Endothelial cell of umbilical vein (primary cell): ENCODE data around the gene PFN3. TPM values are rescaled to one million over a fixed set of nuclear protein-coding genes. Genes with fewer than 3 reads are reported as not detected.
A peak's percentile ranks its signal among the peaks of the same experiment; 100 is the strongest.

Experiments used
- BruUV-seq: library from RNA; stranded (reverse); fragments of 400-500 nt; replicated peaks from 2 replicates; lab custom pipeline; 2021; lab: Mats Ljungman, UMichigan
- CTCF ChIA-PET: fragments of 300-600, 350-600 bp; sonication (Branson Sonifier 250); formaldehyde crosslinking; loops from one replicate; lab custom pipeline; 2021; ENCODE audit warnings: antibody characterized with exemption, inconsistent platforms; lab: Charles Lee
- POLR2A ChIA-PET: fragments of 300-600, 350-600 bp; sonication (Branson Sonifier 250); formaldehyde crosslinking; loops from one replicate; lab custom pipeline; 2021; ENCODE audit warnings: antibody characterized with exemption, inconsistent platforms; lab: Charles Lee
- DNase-seq: peaks from one replicate; pipeline ENCODE4 v3.0.0-alpha.2; 2011; ENCODE audit warnings: low read depth, low spot score
- FAIRE-seq: peaks from 2 replicates; lab custom pipeline; 2011; peaks lifted over from hg19 to GRCh38; lab: Jason Lieb, UNC
- H2AFZ ChIP-seq: 2 replicates; pipeline ENCODE4 v1.6.0; 2012; ENCODE audit warnings: low read depth, low read length, control low read depth, inconsistent platforms
- H3K27ac ChIP-seq: 2 replicates; pipeline ENCODE4 v1.5.1; 2011; ENCODE audit warnings: low read depth, mild to moderate bottlenecking, control low read depth, low read length, moderate library complexity; ENCODE audit not compliant: insufficient read depth
- H3K27me3 ChIP-seq, 2 experiments: 2 replicates each; pipeline versions ENCODE4 v1.6.0 to v1.6.1; 2011; ENCODE audit warnings: low read length in 2 of 2, mixed read lengths in 1 of 2; ENCODE audit not compliant: control insufficient read depth in 2 of 2, insufficient read depth in 2 of 2
- H3K36me3 ChIP-seq, 2 experiments: 2 replicates in 1 of 2; 3 replicates in 1 of 2; pipeline ENCODE4 v1.5.1; 2011; ENCODE audit warnings: low read length in 2 of 2, mild to moderate bottlenecking in 1 of 2, moderate library complexity in 1 of 2; ENCODE audit not compliant: control insufficient read depth in 2 of 2, insufficient read depth in 2 of 2; ENCODE audit errors: extremely low read depth in 1 of 2
- H3K4me1 ChIP-seq: 3 replicates; pipeline ENCODE4 v1.5.1; 2011; ENCODE audit warnings: mild to moderate bottlenecking, low read length; ENCODE audit not compliant: control insufficient read depth, insufficient read depth; ENCODE audit errors: extremely low read depth
- H3K4me2 ChIP-seq: 2 replicates; pipeline ENCODE4 v1.6.1; 2011; ENCODE audit warnings: low read length, control low read depth, mixed read lengths; ENCODE audit not compliant: insufficient read depth
- H3K4me3 ChIP-seq, 3 experiments: fragments of 200-600 bp in 1 of 3; sonication (generic), shearing (Covaris generic) in 1 of 3; replicated peaks in 1 of 3; 2 replicates each; pipeline ENCODE4 v1.5.1; 2011 to 2016; ENCODE audit warnings: control low read depth in 3 of 3, low read length in 3 of 3, mild to moderate bottlenecking in 2 of 3, inconsistent platforms in 1 of 3, low read depth in 1 of 3, moderate library complexity in 1 of 3; ENCODE audit not compliant: insufficient read depth in 1 of 3
- H3K79me2 ChIP-seq: 2 replicates; pipeline ENCODE4 v1.6.0; 2012; ENCODE audit warnings: low read length, inconsistent platforms; ENCODE audit not compliant: control insufficient read depth, insufficient read depth
- H3K9ac ChIP-seq: replicated peaks from 2 replicates; pipeline ENCODE3; 2011; ENCODE audit warnings: low read length, control low read depth; ENCODE audit not compliant: insufficient read depth; ENCODE audit errors: extremely low read depth
- H3K9me1 ChIP-seq: replicated peaks from 3 replicates; pipeline ENCODE4 v1.6.0; 2011; ENCODE audit warnings: mild to moderate bottlenecking, low read length; ENCODE audit not compliant: control insufficient read depth, insufficient read depth; ENCODE audit errors: extremely low read depth
- H3K9me3 ChIP-seq: replicated peaks from 2 replicates; pipeline ENCODE4 v1.5.1; 2012; ENCODE audit warnings: low read length, inconsistent platforms; ENCODE audit not compliant: control insufficient read depth, insufficient read depth
- H4K20me1 ChIP-seq: replicated peaks from 2 replicates; pipeline ENCODE3; 2011; ENCODE audit warnings: mild to moderate bottlenecking, low read length; ENCODE audit not compliant: control insufficient read depth, insufficient read depth; ENCODE audit errors: extremely low read depth
- EZH2 ChIP-seq: IDR thresholded peaks from 2 replicates; pipeline ENCODE4 v1.6.1; 2012; ENCODE audit warnings: borderline replicate concordance, low read depth, mild to moderate bottlenecking, moderate library complexity, low read length, inconsistent platforms; ENCODE audit not compliant: severe bottlenecking
- FOS ChIP-seq: IDR thresholded peaks from 2 replicates; pipeline ENCODE4 v1.6.1; 2011; ENCODE audit warnings: mild to moderate bottlenecking, low read length, moderate library complexity, borderline replicate concordance; ENCODE audit not compliant: insufficient read depth
- GATA2 ChIP-seq: IDR thresholded peaks from 2 replicates; pipeline ENCODE4 v1.7.0; 2011; ENCODE audit warnings: low read depth, mild to moderate bottlenecking, moderate library complexity, mixed read lengths, low read length; ENCODE audit not compliant: insufficient read length, insufficient read depth
- JUN ChIP-seq: IDR thresholded peaks from 2 replicates; pipeline ENCODE4 v1.6.1; 2011; ENCODE audit warnings: borderline replicate concordance, low read depth; ENCODE audit not compliant: insufficient read length, insufficient read depth
- MYC ChIP-seq: IDR thresholded peaks from one replicate; pipeline ENCODE4 v1.6.1; 2011; ENCODE audit warnings: mild to moderate bottlenecking, low read depth, low read length
- POLR2A ChIP-seq: IDR thresholded peaks from 2 replicates; pipeline ENCODE4 v1.6.1; 2012; ENCODE audit warnings: low read depth, mild to moderate bottlenecking, control low read depth, low read length
- POLR2AphosphoS5 ChIP-seq: IDR thresholded peaks from 2 replicates; pipeline ENCODE4 v1.6.1; 2012; ENCODE audit warnings: low read depth, mild to moderate bottlenecking, control low read depth, low read length, moderate library complexity; ENCODE audit not compliant: insufficient read depth
- dilution Hi-C: fragments of 300-500 bp; cut with MboI; formaldehyde crosslinking; loops from one replicate; pipeline ENCODE4 v1.15.0; 2019; ENCODE audit warnings: low sequenced_read_pairs; ENCODE audit not compliant: extremely low pct_ligation_motif_present
- intact Hi-C: fragments of 100-400 bp; cut with micrococcal nuclease; formaldehyde crosslinking; loops from one replicate; pipeline ENCODE4 v1.10.0; 2022
- polyA plus RNA-seq, 4 experiments: library from polyadenylated mRNA; depleted of rRNA in 3 of 4; stranded (reverse) in 3 of 4; unstranded in 1 of 4; fragments of >200 nt; gene quantifications; 2 replicates each; pipeline versions ENCODE4 v1.2.1 to v1.2.3, GENCODE V29; 2011 to 2012; ENCODE audit warnings: missing spikeins in 1 of 4
- total RNA-seq: library from RNA; stranded (reverse); gene quantifications from 2 replicates; pipeline ENCODE4 v1.2.3, GENCODE V29; 2021
- TF ChIP-seq, protein P1 (sequence below), 2 donors: IDR thresholded peaks; 1 replicate in 1 of 2; 2 replicates in 1 of 2; pipeline ENCODE4 v1.5.1; 2011; ENCODE audit warnings: low read length in 2 of 2, mild to moderate bottlenecking in 2 of 2, moderate library complexity in 2 of 2, control low read depth in 1 of 2, inconsistent platforms in 1 of 2, low read depth in 1 of 2; ENCODE audit not compliant: insufficient read depth in 1 of 2; ENCODE audit errors: extremely low read depth in 1 of 2
- TF ChIP-seq, protein P2 (sequence below): IDR thresholded peaks from 2 replicates; pipeline ENCODE4 v1.6.1; 2011; ENCODE audit not compliant: insufficient read depth, insufficient read length

Gene PFN3
- total and polyA plus RNA-seq, 2 donors (not counting 3 experiments of a cell fraction or from before 2014, with no cell fraction given) = not detected

DNA sequence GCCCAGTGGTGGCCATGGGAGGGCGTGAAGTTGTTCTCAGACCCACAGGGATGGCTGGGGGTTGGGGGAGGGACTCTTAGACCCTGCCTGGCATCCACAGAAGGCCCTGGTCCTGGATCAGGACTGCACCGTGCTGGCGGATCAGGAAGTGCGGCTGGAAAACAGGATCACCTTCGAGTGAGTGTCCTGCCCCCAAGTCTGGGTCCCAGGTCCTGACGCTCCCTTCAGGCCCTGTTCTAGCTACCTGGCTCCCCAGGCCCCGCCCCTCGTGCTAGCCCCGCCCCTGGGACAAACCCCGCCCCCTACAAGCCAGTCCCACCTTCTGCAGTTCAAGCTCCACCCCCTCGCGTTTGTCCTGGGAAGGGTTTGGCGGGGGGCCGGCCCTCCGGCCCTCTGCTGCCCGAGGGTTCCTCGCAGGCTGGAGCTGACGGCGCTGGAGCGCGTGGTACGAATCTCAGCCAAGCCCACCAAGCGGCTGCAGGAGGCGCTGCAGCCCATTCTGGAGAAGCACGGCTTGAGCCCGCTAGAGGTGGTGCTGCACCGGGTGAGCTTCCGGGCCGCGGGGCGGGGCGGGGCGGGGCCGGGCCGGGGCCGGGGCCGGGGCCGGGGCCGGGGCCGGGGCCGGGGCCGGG lies 29.9 kb downstream of the PFN3 start:
- no peaks in the 10 kb centered on the region for H3K36me3 ChIP-seq
- intact Hi-C loops = loop anchor here (1.0 to 2.0 kb wide), 4 partner anchors 11 to 56 kb away; partner anchors contain the start of gene GRK6
- no peaks in the 10 kb centered on the region for H3K9me1 ChIP-seq
- CTCF ChIA-PET = interaction anchor here (1.0 to 5.8 kb wide), 27 partner anchors 9 to 257 kb away, joined by 3 to 64 read pairs (median 6); partner anchors contain the start of genes F12, LMAN2, PDLIM7 and RGS14
- no peaks in the 10 kb centered on the region for H4K20me1 ChIP-seq
- no peak overlapping the region for H3K4me2 ChIP-seq
- no peaks in the 10 kb centered on the region for H3K79me2 ChIP-seq
- BruUV-seq = no TSS peak
- H2AFZ ChIP-seq = no peak overlapping the region
- H3K27ac ChIP-seq = no peak overlapping the region
- no peak overlapping the region for H3K9ac ChIP-seq
- H3K4me1 ChIP-seq = peaks cover 28% of the 10 kb centered on the region
- no peaks in the 10 kb centered on the region for H3K27me3 ChIP-seq
- H3K4me3 ChIP-seq = peak overlapping the region in 1 of 3 experiments; percentile 29
- DNase-seq (peak; percentile 90), FAIRE-seq (peak; percentile 91)
- POLR2A ChIA-PET = interaction anchor here (0.5 to 1.0 kb wide), 5 partner anchors 10 to 216 kb away, joined by 3 to 9 read pairs (median 4); partner anchors contain the start of gene GRK6
- no peaks in the 10 kb centered on the region for H3K9me3 ChIP-seq
- dilution Hi-C loops = no loop called here
- TF ChIP-seq EZH2 (no peak), POLR2AphosphoS5 (peak; percentile 48), JUN (no peak), POLR2A (no peak), FOS (no peak), MYC (peak; percentile 18), GATA2 (no peak)
- TF ChIP-seq, protein P1, sequence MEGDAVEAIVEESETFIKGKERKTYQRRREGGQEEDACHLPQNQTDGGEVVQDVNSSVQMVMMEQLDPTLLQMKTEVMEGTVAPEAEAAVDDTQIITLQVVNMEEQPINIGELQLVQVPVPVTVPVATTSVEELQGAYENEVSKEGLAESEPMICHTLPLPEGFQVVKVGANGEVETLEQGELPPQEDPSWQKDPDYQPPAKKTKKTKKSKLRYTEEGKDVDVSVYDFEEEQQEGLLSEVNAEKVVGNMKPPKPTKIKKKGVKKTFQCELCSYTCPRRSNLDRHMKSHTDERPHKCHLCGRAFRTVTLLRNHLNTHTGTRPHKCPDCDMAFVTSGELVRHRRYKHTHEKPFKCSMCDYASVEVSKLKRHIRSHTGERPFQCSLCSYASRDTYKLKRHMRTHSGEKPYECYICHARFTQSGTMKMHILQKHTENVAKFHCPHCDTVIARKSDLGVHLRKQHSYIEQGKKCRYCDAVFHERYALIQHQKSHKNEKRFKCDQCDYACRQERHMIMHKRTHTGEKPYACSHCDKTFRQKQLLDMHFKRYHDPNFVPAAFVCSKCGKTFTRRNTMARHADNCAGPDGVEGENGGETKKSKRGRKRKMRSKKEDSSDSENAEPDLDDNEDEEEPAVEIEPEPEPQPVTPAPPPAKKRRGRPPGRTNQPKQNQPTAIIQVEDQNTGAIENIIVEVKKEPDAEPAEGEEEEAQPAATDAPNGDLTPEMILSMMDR (IDR thresholded peaks at IDR 0.05; ENCODE audit: extremely low read depth in 1 of 2, insufficient read depth in 1 of 2, low read depth in 1 of 2, low read length in 2 of 2) = peak; percentile 52 to 81
- TF ChIP-seq, protein P2, sequence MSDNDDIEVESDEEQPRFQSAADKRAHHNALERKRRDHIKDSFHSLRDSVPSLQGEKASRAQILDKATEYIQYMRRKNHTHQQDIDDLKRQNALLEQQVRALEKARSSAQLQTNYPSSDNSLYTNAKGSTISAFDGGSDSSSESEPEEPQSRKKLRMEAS = peak; percentile 56
